ENCODE results near the gene GTF2F1. TPM values are rescaled to one million over a fixed set of nuclear protein-coding genes. Genes with fewer than 3 reads are reported as not detected.

The GTF2F1 gene
- total and polyA plus RNA-seq, 10 of the 15 experiments (the other 5 are each of a cell fraction or from before 2014, with no cell fraction given), result 4.5 to 61.7 (median 48.5) TPM

- TF ChIP-seq MXI1 (IDR thresholded peaks at IDR 0.05; ENCODE audit: low read depth, low read length) (no peak), RBBP5 (conservative IDR thresholded peaks at IDR 0.05) (no peak), FOS (IDR thresholded peaks at IDR 0.05; ENCODE audit: borderline replicate concordance, extremely low read depth, insufficient read length) (no peak), NKRF (conservative IDR thresholded peaks at IDR 0.05) (no peak), SREBF2 (IDR thresholded peaks at IDR 0.05; ENCODE audit: low read length) (no peak), YBX1 (IDR thresholded peaks at IDR 0.05) (no peak), FOXK2 (IDR thresholded peaks at IDR 0.05) (no peak), PKNOX1 (IDR thresholded peaks at IDR 0.05) (no peak)
- no peaks in the 10 kb centered on the region; the same call in 2 of the 3 replicates for H3K9me3 ChIP-seq (replicated peaks; ENCODE audit: control insufficient read depth, insufficient read depth, low read length)
- H3K27me3 ChIP-seq (replicated peaks in 1 of 2; ENCODE audit: control insufficient read depth in 2 of 2, insufficient read depth in 2 of 2, low read length in 1 of 2), result no peaks in the 10 kb centered on the region
- H3K4me1 ChIP-seq (ENCODE audit: control insufficient read depth, insufficient read depth, low read length), result no peaks in the 10 kb centered on the region
- BruUV-seq (replicated peaks), result no TSS peak
- RAD21 ChIA-PET (ENCODE audit: unreplicated experiment), result no interaction called here
- FAIRE-seq, result no peak
- SMC1A ChIA-PET (ENCODE audit: uncharacterized antibody, unreplicated experiment), result no interaction called here
- CTCF ChIA-PET, result no interaction called here
- H3K4me2 ChIP-seq (ENCODE audit: control insufficient read depth, insufficient read depth), result no peak overlapping the region
- H3K4me3 ChIP-seq, result no peak overlapping the region
- no peaks in the 10 kb centered on the region for H3K79me2 ChIP-seq (ENCODE audit: control insufficient read depth, insufficient read depth, low read length)
- H3K9ac ChIP-seq (ENCODE audit: control insufficient read depth, insufficient read depth, low read length), result no peak overlapping the region
- H2AFZ ChIP-seq (ENCODE audit: control insufficient read depth, low read depth, low read length), result no peak overlapping the region
- POLR2A ChIA-PET, result no interaction called here
- WGBS (ENCODE audit: insufficient coverage, insufficient replicate concordance, low lambda C conversion rate, missing lambda C conversion rate), result 71% methylated on average over 13 of the region's 13 CpGs
- intact Hi-C loops (cut with micrococcal nuclease; ENCODE audit: unreplicated experiment) (no loop called here), in situ Hi-C loops (cut with MboI) (no loop called here)
- H4K20me1 ChIP-seq (ENCODE audit: control insufficient read depth, insufficient read depth), result no peaks in the 10 kb centered on the region
- no peak for ATAC-seq
- DNase-seq (ENCODE audit: low read depth, low spot score), result no peak
- H3K27ac ChIP-seq (ENCODE audit: control insufficient read depth, insufficient read depth), result no peak overlapping the region
- peaks cover 0 to 3% of the 10 kb centered on the region in 2 experiments; a peak in 2 of 4 replicates for H3K36me3 ChIP-seq (ENCODE audit: control insufficient read depth in 2 of 2, insufficient read depth in 2 of 2, low read length in 1 of 2)
These were observed 49.2 kb upstream of the GTF2F1 start for GRCh38 chr19:6442087-6442688.
